GM21723 (cell line): Measurements from ENCODE around the gene FOXN4.

Source experiments
- ATAC-seq: cut with Tn5 transposase; IDR thresholded peaks from one replicate; pipeline ENCODE4 v1.9.1; 2021; ENCODE audit warnings: mild to moderate bottlenecking, moderate library complexity; ENCODE audit not compliant: unreplicated experiment

The FOXN4 gene

GRCh38 chr12:109307051-109307450 lies 2.0 kb downstream of the FOXN4 start:
- no peak for ATAC-seq

GRCh38 chr12:109305547-109305946 lies 3.5 kb downstream of the FOXN4 start:
- no peak for ATAC-seq

GRCh38 chr12:109304485-109304884 lies 4.6 kb downstream of the FOXN4 start:
- ATAC-seq = no peak

GRCh38 chr12:109302770-109303169 lies 6.3 kb downstream of the FOXN4 start:
- no peak for ATAC-seq

GRCh38 chr12:109302358-109302757 lies 6.7 kb downstream of the FOXN4 start:
- no peak for ATAC-seq

- ATAC-seq = no peak
Observed at GRCh38 chr12:109301643-109302168, 7.4 kb downstream of the FOXN4 start.

- ATAC-seq = no peak
Observed at GRCh38 chr12:109299849-109300248, 9.2 kb downstream of the FOXN4 start.

- no peak for ATAC-seq
Observed at GRCh38 chr12:109296431-109296830, 12.7 kb downstream of the FOXN4 start.

GRCh38 chr12:109295764-109296425 lies 13.2 kb downstream of the FOXN4 start:
- no peak for ATAC-seq

GRCh38 chr12:109294286-109294796 lies 14.7 kb downstream of the FOXN4 start:
- ATAC-seq = no peak

- ATAC-seq = no peak
Observed at GRCh38 chr12:109293106-109293505, 16.0 kb downstream of the FOXN4 start.

- no peak for ATAC-seq
Observed at GRCh38 chr12:109292342-109292711, 16.8 kb downstream of the FOXN4 start.

GRCh38 chr12:109291521-109292341 lies 17.4 kb downstream of the FOXN4 start:
- ATAC-seq = no peak

- no peak for ATAC-seq
Observed at GRCh38 chr12:109291117-109291516, 18.0 kb downstream of the FOXN4 start.

GRCh38 chr12:109290061-109290460 lies 19.0 kb downstream of the FOXN4 start:
- ATAC-seq = no peak

GRCh38 chr12:109289551-109289950 lies 19.5 kb downstream of the FOXN4 start:
- no peak for ATAC-seq

- ATAC-seq = no peak
Observed at GRCh38 chr12:109289004-109289403, 20.1 kb downstream of the FOXN4 start.

- ATAC-seq = no peak
Observed at GRCh38 chr12:109288571-109288970, 20.5 kb downstream of the FOXN4 start.

- no peak for ATAC-seq
Observed at GRCh38 chr12:109287811-109288469, 21.1 kb downstream of the FOXN4 start.

GRCh38 chr12:109287181-109287580 lies 21.9 kb downstream of the FOXN4 start:
- ATAC-seq = no peak

- ATAC-seq = no peak
Observed at GRCh38 chr12:109286652-109287051, 22.4 kb downstream of the FOXN4 start.
